GM13977 (cell line): ENCODE data around the gene SLC7A14.

Source experiments
- DNase-seq: peaks from one replicate; pipeline ENCODE4 v3.0.0; 2012; ENCODE audit warnings: low spot score
- in situ Hi-C: fragments of 300-500 bp; cut with MboI; formaldehyde crosslinking; loops from one replicate; pipeline ENCODE4 v1.12.0; 2022; ENCODE audit warnings: low sequenced_read_pairs, low pct_unique_long_range_greater_than_20kb, mixed read lengths, inconsistent platforms; ENCODE audit not compliant: unreplicated experiment
- TF ChIP-seq, protein P1 (sequence below): IDR thresholded peaks from 2 replicates; pipeline ENCODE4 v1.5.1; 2012; ENCODE audit warnings: mild to moderate bottlenecking, control low read depth; ENCODE audit not compliant: insufficient read depth; ENCODE audit errors: extremely low read depth, missing control alignments

The SLC7A14 gene

DNA sequence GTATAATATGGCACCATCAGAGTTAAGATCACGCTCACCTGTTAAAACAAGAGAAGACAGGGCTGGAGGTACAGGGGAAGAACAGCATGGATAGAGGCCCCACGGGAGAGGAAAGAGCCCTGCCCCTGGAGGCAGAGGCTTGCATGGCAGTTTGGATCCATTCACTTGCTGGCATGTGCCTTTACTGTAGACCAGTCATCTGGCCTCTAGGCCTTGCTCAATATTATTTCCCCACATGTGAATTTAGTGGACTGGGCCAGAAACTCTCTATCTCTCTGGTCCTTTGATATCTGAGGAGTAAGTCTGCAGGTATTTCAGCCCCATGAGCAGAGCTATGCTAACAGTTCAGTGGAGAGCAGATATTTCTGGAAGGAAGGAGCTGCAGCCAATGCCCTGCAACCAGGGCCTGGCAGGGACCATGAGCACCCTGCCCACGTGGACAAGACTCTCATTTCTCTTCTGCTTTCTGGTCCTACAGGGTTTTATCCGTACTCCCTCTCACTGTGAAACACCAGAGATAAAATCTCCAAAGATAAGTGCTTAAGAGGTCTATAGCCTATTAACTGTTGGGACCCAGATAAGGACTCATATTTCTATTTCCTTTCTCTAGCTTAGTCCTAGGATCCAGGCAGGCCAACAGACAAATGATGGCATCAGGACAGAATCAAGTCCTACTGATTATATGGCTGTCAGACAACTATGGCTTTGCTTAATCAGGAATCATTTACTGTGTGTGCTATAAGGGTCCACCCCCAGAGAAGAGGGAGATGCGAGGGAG, 102.2 kb downstream of the SLC7A14 start:
- TF ChIP-seq, protein P1, sequence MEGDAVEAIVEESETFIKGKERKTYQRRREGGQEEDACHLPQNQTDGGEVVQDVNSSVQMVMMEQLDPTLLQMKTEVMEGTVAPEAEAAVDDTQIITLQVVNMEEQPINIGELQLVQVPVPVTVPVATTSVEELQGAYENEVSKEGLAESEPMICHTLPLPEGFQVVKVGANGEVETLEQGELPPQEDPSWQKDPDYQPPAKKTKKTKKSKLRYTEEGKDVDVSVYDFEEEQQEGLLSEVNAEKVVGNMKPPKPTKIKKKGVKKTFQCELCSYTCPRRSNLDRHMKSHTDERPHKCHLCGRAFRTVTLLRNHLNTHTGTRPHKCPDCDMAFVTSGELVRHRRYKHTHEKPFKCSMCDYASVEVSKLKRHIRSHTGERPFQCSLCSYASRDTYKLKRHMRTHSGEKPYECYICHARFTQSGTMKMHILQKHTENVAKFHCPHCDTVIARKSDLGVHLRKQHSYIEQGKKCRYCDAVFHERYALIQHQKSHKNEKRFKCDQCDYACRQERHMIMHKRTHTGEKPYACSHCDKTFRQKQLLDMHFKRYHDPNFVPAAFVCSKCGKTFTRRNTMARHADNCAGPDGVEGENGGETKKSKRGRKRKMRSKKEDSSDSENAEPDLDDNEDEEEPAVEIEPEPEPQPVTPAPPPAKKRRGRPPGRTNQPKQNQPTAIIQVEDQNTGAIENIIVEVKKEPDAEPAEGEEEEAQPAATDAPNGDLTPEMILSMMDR = peak; percentile 19
- in situ Hi-C loops = no loop called here
- no peak for DNase-seq

DNA sequence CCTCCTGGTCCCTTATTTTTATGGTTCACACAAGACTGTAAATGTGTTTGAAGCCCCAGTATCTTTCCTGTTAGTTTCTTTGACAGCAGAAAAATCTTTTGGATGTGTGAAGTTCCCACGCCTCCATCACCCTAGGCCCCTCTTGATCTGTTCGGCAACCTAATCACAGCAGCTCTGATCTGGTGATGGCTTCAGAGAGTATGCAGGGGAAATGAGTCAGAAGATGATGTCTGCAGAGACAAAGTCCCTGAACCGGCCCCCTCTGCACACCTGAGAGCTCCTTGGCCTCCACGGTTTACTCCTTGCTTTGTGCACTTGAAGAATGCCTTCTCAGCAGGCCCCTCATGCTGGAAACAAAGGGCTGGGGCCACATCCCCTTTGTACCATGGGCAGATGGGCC, 103.7 kb downstream of the SLC7A14 start:
- TF ChIP-seq, protein P1 = no peak
- DNase-seq = no peak
- in situ Hi-C loops = no loop called here

DNA sequence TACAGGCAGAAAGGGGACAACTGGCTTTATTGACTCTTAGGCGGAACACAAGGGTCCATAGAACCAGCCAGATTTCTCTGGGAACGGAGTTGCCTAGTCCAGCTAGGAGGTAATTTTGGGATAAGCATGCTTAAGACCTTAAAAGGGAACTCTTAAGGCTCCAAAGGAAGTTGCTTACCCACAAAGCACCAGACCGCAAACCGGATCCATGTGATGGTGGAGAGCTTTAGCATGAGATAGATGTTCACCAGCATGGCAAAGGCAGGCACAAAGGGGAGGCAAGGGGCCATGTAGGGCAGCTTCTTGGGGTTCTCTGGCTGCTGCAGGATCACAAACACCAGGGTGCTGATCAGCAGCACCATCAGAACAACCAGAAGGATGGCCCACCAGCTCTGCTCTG, 105.8 kb downstream of the SLC7A14 start:
- TF ChIP-seq, protein P1 = no peak
- DNase-seq = no peak
- in situ Hi-C loops = no loop called here

DNA sequence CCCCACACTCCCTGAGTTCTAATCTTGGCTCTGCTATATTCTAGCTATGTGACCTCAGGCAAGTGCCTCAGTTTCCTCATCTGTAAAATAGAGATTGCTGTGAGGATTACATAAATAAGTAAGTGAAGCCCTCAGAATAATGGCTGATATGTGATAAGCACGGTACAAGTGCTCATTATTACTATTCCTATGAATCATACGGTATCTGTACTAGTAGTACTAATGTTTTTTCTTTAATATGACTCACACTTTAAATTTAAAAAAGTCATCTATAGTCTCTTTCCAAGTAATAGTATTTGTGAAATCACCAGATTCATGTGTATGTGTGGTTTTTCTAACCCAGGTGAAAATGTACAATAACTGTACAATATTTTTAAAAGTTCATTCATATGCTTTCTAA, 108.5 kb downstream of the SLC7A14 start:
- in situ Hi-C loops = no loop called here
- TF ChIP-seq, protein P1 = no peak
- DNase-seq = no peak

DNA sequence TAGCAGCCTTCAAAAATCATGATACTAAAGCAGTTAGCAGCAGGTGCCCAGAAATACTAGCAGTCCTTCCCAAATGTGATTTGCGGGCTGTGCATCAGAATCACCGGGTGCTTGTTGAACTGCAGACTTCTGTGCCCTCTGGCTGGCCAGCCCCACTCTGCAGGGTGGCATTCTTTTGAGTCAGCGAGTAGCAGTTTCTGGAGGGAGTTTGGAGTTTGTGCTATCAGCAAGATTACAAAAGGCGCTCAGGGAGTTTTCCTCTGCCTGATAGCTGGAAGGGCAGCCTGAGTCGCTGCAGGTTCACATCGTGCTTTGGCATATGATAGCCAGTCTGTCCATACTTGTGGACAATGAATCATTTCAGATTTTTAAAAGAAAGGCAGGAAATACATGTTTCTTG, 109.6 kb downstream of the SLC7A14 start:
- in situ Hi-C loops = no loop called here
- DNase-seq = no peak
- TF ChIP-seq, protein P1 = no peak

DNA sequence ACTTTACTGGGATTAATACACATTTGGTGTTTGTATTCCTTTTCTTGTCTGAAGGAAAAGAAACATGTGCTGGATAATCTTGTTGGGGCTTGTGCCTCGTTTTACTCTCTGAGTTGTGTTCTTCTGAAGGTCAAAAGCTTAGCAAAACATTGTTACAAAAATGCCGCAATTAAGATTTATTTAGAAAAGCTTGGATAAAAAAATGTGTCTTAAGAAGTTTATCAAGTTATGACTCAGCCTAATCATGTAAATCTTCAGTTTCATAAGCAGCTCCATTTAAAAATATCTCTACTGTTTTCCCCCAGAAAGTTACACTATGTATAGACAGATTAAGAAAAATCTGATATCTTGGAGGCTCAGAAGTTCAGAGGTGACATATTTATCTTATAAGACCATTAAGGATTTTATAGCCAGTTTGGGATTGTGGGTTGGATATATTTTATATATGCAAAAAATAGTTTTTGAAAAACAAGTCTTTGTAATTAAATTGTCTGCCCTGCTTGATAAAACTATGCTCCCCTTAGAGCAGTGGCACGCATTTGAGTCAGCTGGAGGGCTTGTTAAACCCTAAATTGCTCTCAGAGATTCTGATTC, 110.7 kb downstream of the SLC7A14 start:
- TF ChIP-seq, protein P1 = no peak
- DNase-seq = no peak
- in situ Hi-C loops = no loop called here
